Neural progenitor cell (in vitro differentiated cells): Measurements from ENCODE around the gene RBL2.
"Not testable (repeated sequence)": the region's sequence is repeated elsewhere in the genome, so short reads cannot be mapped to it uniquely, and the experiment has no call there.

Experiments
- CTCF ChIP-seq: fragments of 200-600 bp; sonication (generic); IDR thresholded peaks from 2 replicates; pipeline ENCODE4 v1.5.1; 2017; ENCODE audit warnings: antibody characterized with exemption, mild to moderate bottlenecking
- EZH2phosphoT487 ChIP-seq: fragments of 200-600 bp; sonication (generic); IDR thresholded peaks from 2 replicates; pipeline ENCODE4 v1.6.1; 2017; ENCODE audit warnings: antibody characterized with exemption

- not testable (repeated sequence) for TF ChIP-seq EZH2phosphoT487, CTCF
Observed at GRCh38 chr16:53419383-53419709, 14.9 kb upstream of the RBL2 start.
